Transverse colon (tissue), 4 donors: ENCODE data around the gene MPST. TPM values are rescaled to one million over a fixed set of nuclear protein-coding genes. Genes with fewer than 3 reads are reported as not detected.

Experiments used
- DNase-seq: peaks from one replicate; pipeline ENCODE4 v3.0.0-alpha.2; 2019
- H3K27ac ChIP-seq, 4 donors: fragments of 200-600 bp; sonication (generic); 2 replicates each; pipeline ENCODE4 v1.5.1; 2016 to 2018; ENCODE audit warnings: inconsistent platforms in 4 of 4
- H3K27me3 ChIP-seq: fragments of 200-600 bp; sonication (generic); 2 replicates; pipeline ENCODE4 v1.5.1; 2017; ENCODE audit warnings: inconsistent platforms
- H3K36me3 ChIP-seq, 4 donors: fragments of 200-600 bp; sonication (generic); 2 replicates each; pipeline ENCODE4 v1.5.1; 2017 to 2019; ENCODE audit warnings: inconsistent platforms in 4 of 4
- H3K4me1 ChIP-seq, 4 donors: fragments of 200-600 bp; sonication (generic); 2 replicates each; pipeline ENCODE4 v1.5.1; 2017 to 2020; ENCODE audit warnings: inconsistent platforms in 4 of 4
- H3K4me3 ChIP-seq, 4 donors: fragments of 200-600 bp; sonication (generic); 1 replicate in 1 of 4; 2 replicates in 3 of 4; pipeline versions ENCODE4 v1.5.1 to v1.6.1; 2017 to 2019; ENCODE audit warnings: inconsistent platforms in 4 of 4
- H3K9me3 ChIP-seq, 2 donors: fragments of 200-600 bp; sonication (generic); 2 replicates each; pipeline ENCODE4 v1.5.1; 2017 to 2019; ENCODE audit warnings: inconsistent platforms in 2 of 2
- EP300 ChIP-seq: sonication (generic); formaldehyde crosslinking; IDR thresholded peaks from one replicate; pipeline ENCODE4 v1.6.1; 2017; ENCODE audit warnings: antibody characterized with exemption, low read depth
- POLR2A ChIP-seq: fragments of 450-650 bp; IDR thresholded peaks from one replicate; pipeline ENCODE4 v1.6.1; 2016; ENCODE audit warnings: antibody characterized with exemption, mild to moderate bottlenecking, moderate library complexity
- POLR2AphosphoS5 ChIP-seq, 3 donors: sonication (generic); formaldehyde crosslinking; IDR thresholded peaks; one replicate each; pipeline ENCODE4 v1.6.1; 2016; ENCODE audit warnings: antibody characterized with exemption in 3 of 3
- WGBS, 2 donors: methylation state at CpG; one replicate each; pipeline ENCODE4 v1.1.5; 2018; ENCODE audit warnings: low coverage in 1 of 2; 5-methylcytosine and 5-hydroxymethylcytosine counted together
- in situ Hi-C, 4 donors: fragments of 200-750 bp; cut with MboI; loops; one replicate each; pipeline versions ENCODE4 v1.15.0 to v1.15.1; 2017; ENCODE audit warnings: low sequenced_read_pairs in 3 of 4, low pct_ligation_motif_present in 1 of 4, low pct_unique_long_range_greater_than_20kb in 1 of 4
- intact Hi-C: fragments of 100-400 bp; cut with DNase I; formaldehyde crosslinking; loops from one replicate; pipeline ENCODE4 v1.15.1; 2023; ENCODE audit warnings: low total_unique reads
- total RNA-seq, 4 donors: library from RNA; depleted of rRNA; stranded (reverse); fragments of >200 nt; gene quantifications; one replicate each; pipeline ENCODE4 v1.1.0, GENCODE V29; 2016
- TF ChIP-seq, protein P1 (sequence below), 5 experiments: fragments of 200-600 bp in 3 of 5; fragments of 450-650 bp in 2 of 5; sonication (generic) in 3 of 5; IDR thresholded peaks; 1 replicate in 2 of 5; 2 replicates in 3 of 5; pipeline ENCODE4 v1.5.1; 2016 to 2017; ENCODE audit warnings: antibody characterized with exemption in 5 of 5, inconsistent platforms in 3 of 5, mild to moderate bottlenecking in 2 of 5, moderate library complexity in 1 of 5

MPST gene
- total RNA-seq, 4 donors from 2014 or later, result 407 to 964 (median 541) TPM

DNA sequence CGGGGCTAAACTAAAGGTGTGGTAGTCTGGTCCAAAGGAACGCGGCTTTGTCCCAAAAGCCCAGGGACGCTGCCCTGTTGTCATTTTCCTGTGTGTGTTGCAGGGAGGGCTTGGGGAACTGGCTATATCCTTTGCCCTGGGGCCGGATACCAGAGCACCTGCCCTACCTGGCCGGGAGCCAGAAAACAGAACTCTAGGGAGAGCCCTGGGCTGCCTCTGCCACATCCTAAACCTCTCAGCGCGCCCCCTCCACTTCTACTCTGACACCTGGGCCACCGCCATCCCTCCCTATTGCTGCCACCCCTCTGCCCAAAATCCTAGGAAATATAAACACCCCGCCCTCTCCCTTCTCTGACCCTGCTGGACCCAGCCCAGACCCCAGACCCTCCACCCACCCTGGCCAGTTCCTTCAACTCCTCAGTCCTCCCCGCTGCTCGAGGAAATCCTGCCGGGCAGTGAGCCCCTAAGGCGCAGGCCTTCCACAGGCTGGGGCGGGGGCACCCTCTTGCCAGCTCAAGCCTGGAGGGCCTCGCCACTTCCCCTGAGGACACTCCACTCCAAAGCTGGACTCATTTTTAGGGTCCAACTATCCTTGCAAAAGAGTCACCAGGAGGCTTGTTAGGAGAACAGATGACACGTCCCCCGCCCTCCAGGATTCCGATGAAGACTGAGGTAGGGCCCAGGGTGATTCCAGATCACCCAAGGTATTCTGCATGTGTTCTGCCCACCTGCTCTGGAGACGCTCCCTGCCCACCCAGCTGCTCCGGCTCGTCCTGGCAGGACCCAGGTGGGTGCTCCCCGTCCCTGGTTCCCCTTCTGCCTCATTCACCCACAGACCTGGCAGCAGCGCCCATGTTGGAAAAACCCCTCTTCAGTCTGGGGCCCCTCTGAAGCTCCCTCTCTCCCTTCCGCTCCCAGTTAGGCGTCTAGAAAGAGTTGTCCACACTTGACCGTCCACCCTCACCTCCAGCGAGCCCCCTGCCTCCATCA is 44.2 kb downstream of the MPST start:
- intact Hi-C loops, result no loop called here
- H3K9me3 ChIP-seq, result no peaks in the 10 kb centered on the region
- 79 to 80% methylated on average over 2 to 28 of the region's 28 CpGs for WGBS, 2 donors
- in situ Hi-C loops, result no loop called here
- TF ChIP-seq, protein P1, sequence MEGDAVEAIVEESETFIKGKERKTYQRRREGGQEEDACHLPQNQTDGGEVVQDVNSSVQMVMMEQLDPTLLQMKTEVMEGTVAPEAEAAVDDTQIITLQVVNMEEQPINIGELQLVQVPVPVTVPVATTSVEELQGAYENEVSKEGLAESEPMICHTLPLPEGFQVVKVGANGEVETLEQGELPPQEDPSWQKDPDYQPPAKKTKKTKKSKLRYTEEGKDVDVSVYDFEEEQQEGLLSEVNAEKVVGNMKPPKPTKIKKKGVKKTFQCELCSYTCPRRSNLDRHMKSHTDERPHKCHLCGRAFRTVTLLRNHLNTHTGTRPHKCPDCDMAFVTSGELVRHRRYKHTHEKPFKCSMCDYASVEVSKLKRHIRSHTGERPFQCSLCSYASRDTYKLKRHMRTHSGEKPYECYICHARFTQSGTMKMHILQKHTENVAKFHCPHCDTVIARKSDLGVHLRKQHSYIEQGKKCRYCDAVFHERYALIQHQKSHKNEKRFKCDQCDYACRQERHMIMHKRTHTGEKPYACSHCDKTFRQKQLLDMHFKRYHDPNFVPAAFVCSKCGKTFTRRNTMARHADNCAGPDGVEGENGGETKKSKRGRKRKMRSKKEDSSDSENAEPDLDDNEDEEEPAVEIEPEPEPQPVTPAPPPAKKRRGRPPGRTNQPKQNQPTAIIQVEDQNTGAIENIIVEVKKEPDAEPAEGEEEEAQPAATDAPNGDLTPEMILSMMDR (IDR thresholded peaks at IDR 0.05), result no peak
- TF ChIP-seq POLR2AphosphoS5 (IDR thresholded peaks at IDR 0.05) (no peak), EP300 (no peak), POLR2A (no peak)
- peaks cover 12% of the 10 kb centered on the region for H3K27me3 ChIP-seq
- peaks cover 0 to 10% (median under 1%) of the 10 kb centered on the region in 4 donors for H3K4me1 ChIP-seq
- peak; percentile 62 for DNase-seq
- H3K4me3 ChIP-seq, result no peak overlapping the region
- H3K27ac ChIP-seq, result no peak overlapping the region
- peaks cover 0 to 6% (median 0%) of the 10 kb centered on the region in 4 donors for H3K36me3 ChIP-seq

DNA sequence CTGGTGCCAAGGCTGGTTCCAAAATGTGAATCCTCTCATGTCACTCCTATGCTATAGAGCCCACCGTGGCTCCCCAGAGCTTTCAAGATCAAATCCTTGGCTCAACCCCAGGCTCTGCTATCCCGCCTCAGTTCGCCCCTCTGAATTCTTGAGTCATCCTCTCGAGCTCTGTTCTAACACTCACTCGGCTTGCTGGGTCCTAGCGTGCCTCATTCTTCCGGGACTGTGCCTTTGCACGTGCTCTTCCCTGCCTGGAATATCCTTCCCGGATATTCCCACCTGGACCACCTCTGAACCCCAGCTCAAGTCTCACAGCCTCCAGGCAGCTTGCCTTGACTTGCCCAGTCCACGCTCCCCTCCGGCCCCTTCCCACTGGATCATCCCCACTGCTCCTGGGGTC is 45.0 kb downstream of the MPST start:
- intact Hi-C loops (no loop called here), in situ Hi-C loops (no loop called here)
- Histone ChIP-seq H3K4me3 (no peak overlapping the region), H3K36me3 (peaks cover 0 to 5% (median 0%) of the 10 kb centered on the region in 4 donors), H3K27ac (no peak overlapping the region), H3K9me3 (no peaks in the 10 kb centered on the region), H3K4me1 (peaks cover 0 to 14% (median 2%) of the 10 kb centered on the region in 4 donors), H3K27me3 (peaks cover 21% of the 10 kb centered on the region)
- WGBS, 2 donors, result 85 to 91% methylated on average over 9 to 11 of the region's 11 CpGs
- DNase-seq, result no peak
- TF ChIP-seq POLR2A (no peak), POLR2AphosphoS5 (IDR thresholded peaks at IDR 0.05) (no peak), EP300 (no peak)
- TF ChIP-seq, protein P1 (IDR thresholded peaks at IDR 0.05), result no peak

DNA sequence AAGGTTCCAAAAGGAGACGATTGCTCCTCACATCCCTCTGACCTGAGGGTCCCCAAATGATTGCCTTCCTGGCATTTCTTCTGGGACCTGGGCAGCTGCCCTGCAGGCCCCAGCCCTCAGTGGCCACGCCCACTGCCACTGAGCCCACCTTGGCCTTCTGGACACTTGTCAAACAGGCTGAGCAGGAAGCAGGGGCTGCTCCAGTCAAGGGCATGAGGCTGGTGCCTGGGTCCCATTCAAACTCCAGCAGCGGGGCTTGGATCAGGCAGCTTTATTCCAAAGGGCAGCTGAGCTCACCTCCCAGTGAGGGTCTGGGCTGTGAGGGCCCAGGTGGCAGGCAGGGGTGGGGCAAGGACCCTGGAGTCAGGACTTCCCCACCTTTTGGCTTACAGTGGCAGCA is 45.6 kb downstream of the MPST start:
- Histone ChIP-seq H3K36me3 (no peaks in the 10 kb centered on the region), H3K27me3 (peaks cover 27% of the 10 kb centered on the region), H3K4me1 (peaks cover 0 to 14% (median 2%) of the 10 kb centered on the region in 4 donors), H3K4me3 (no peak overlapping the region), H3K9me3 (no peaks in the 10 kb centered on the region), H3K27ac (no peak overlapping the region)
- WGBS, 2 donors, result 57% methylated on average over 2 of the region's 3 CpGs; no CpG with 5 or more reads in 1 of the 2 donors
- intact Hi-C loops, result no loop called here
- DNase-seq, result no peak
- in situ Hi-C loops, result no loop called here
- TF ChIP-seq POLR2AphosphoS5 (IDR thresholded peaks at IDR 0.05) (no peak), POLR2A (no peak), EP300 (no peak)
- TF ChIP-seq, protein P1 (IDR thresholded peaks at IDR 0.05), result no peak

DNA sequence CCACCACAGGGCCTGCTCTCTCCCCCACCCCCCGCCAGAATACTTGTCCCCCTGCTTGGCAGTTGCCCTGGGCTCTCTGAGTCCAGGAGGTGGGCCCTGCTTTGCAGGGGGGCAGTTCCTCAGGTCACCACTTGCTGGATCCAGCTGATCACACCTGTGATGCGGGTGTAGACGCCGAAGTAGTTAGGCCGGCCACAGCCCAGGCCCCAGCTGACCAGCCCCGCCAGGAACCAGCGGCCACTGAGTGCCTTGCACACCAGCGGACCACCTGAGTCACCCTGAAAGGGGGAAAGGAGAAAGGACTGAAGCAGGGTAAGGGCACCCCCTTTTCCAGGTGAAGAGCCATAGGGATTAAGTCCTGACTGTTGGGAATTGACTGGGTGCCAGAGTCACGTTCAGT is 46.4 kb downstream of the MPST start:
- no peaks in the 10 kb centered on the region for H3K36me3 ChIP-seq
- no peaks in the 10 kb centered on the region for H3K9me3 ChIP-seq
- H3K4me1 ChIP-seq, result peaks cover 0 to 14% (median 2%) of the 10 kb centered on the region in 4 donors
- intact Hi-C loops (no loop called here), in situ Hi-C loops (no loop called here)
- TF ChIP-seq POLR2A, result no peak
- no peak for DNase-seq
- H3K4me3 ChIP-seq, result no peak overlapping the region
- H3K27me3 ChIP-seq, result peaks cover 35% of the 10 kb centered on the region
- H3K27ac ChIP-seq, result no peak overlapping the region
- WGBS, 2 donors, result 87% methylated on average over 8 of the region's 9 CpGs; no CpG with 5 or more reads in 1 of the 2 donors
